Endometrial microvascular endothelial cells (primary cell): ENCODE measurements around the gene APBB1. TPM values are rescaled to one million over a fixed set of nuclear protein-coding genes. Genes with fewer than 3 reads are reported as not detected.

Experiments used
- in situ Hi-C: cut with HindIII; loops from 2 replicates; pipeline ENCODE4 v1.10.0; 2017; ENCODE audit warnings: low sequenced_read_pairs, low pct_unique_long_range_greater_than_20kb; ENCODE audit errors: inconsistent ontology term
- total RNA-seq: library from RNA; depleted of rRNA; stranded (reverse); fragments of >200 nt; gene quantifications from one replicate; pipeline ENCODE4 v1.2.3, GENCODE V29; 2015; ENCODE audit errors: inconsistent ontology term

Gene APBB1
- total RNA-seq, 1 donor from 2014 or later, result 52.8 TPM

- in situ Hi-C loops, result no loop called here
These were observed 8.6 kb upstream of the APBB1 start for GRCh38 chr11:6427516-6427915.

GRCh38 chr11:6420677-6421076 is 1.8 kb upstream of the APBB1 start:
- in situ Hi-C loops, result loop anchor here (25.0 kb wide), 1 partner anchor 192 kb away; the partner anchor contains the start of genes ILK, RRP8, TAF10 and TPP1

GRCh38 chr11:6418557-6419008 is 311 bp downstream of the APBB1 start:
- in situ Hi-C loops, result loop anchor here (25.0 kb wide), 1 partner anchor 194 kb away; the partner anchor contains the start of genes ILK, RRP8, TAF10 and TPP1

GRCh38 chr11:6417907-6418556 is 862 bp downstream of the APBB1 start:
- in situ Hi-C loops, result loop anchor here (25.0 kb wide), 1 partner anchor 194 kb away; the partner anchor contains the start of genes ILK, RRP8, TAF10 and TPP1

- in situ Hi-C loops, result loop anchor here (25.0 kb wide), 1 partner anchor 197 kb away; the partner anchor contains the start of genes ILK, RRP8, TAF10 and TPP1
These were observed 3.1 kb downstream of the APBB1 start for GRCh38 chr11:6415797-6416196.

- in situ Hi-C loops, result loop anchor here (25.0 kb wide), 1 partner anchor 197 kb away; the partner anchor contains the start of genes ILK, RRP8, TAF10 and TPP1
These were observed 4.0 kb downstream of the APBB1 start for GRCh38 chr11:6414874-6415328.

GRCh38 chr11:6413791-6414201 is 5.1 kb downstream of the APBB1 start:
- in situ Hi-C loops, result loop anchor here (25.0 kb wide), 1 partner anchor 199 kb away; the partner anchor contains the start of genes ILK, RRP8, TAF10 and TPP1

- in situ Hi-C loops, result loop anchor here (25.0 kb wide), 1 partner anchor 201 kb away; the partner anchor contains the start of genes ILK, RRP8, TAF10 and TPP1
These were observed 7.3 kb downstream of the APBB1 start for GRCh38 chr11:6411594-6412031.

GRCh38 chr11:6410695-6411430 is 8.0 kb downstream of the APBB1 start:
- in situ Hi-C loops, result loop anchor here (25.0 kb wide), 1 partner anchor 201 kb away; the partner anchor contains the start of genes ILK, RRP8, TAF10 and TPP1

- in situ Hi-C loops, result loop anchor here (25.0 kb wide), 1 partner anchor 206 kb away; the partner anchor contains the start of genes ILK, RRP8, TAF10 and TPP1
These were observed 12.5 kb downstream of the APBB1 start for GRCh38 chr11:6406370-6406769.

- in situ Hi-C loops, result loop anchor here (25.0 kb wide), 1 partner anchor 206 kb away; the partner anchor contains the start of genes ILK, RRP8, TAF10 and TPP1
These were observed 13.0 kb downstream of the APBB1 start for GRCh38 chr11:6405846-6406245.

GRCh38 chr11:6405052-6405667 is 13.7 kb downstream of the APBB1 start:
- in situ Hi-C loops, result loop anchor here (25.0 kb wide), 1 partner anchor 207 kb away; the partner anchor contains the start of genes ILK, RRP8, TAF10 and TPP1

- in situ Hi-C loops, result loop anchor here (25.0 kb wide), 1 partner anchor 208 kb away; the partner anchor contains the start of genes ILK, RRP8, TAF10 and TPP1
These were observed 14.4 kb downstream of the APBB1 start for GRCh38 chr11:6404342-6405051.

GRCh38 chr11:6403539-6403938 is 15.4 kb downstream of the APBB1 start:
- in situ Hi-C loops, result loop anchor here (25.0 kb wide), 1 partner anchor 209 kb away; the partner anchor contains the start of genes ILK, RRP8, TAF10 and TPP1

GRCh38 chr11:6402561-6402981 is 16.3 kb downstream of the APBB1 start:
- in situ Hi-C loops, result loop anchor here (25.0 kb wide), 1 partner anchor 210 kb away; the partner anchor contains the start of genes ILK, RRP8, TAF10 and TPP1

- in situ Hi-C loops, result loop anchor here (25.0 kb wide), 1 partner anchor 210 kb away; the partner anchor contains the start of genes ILK, RRP8, TAF10 and TPP1
These were observed 16.8 kb downstream of the APBB1 start for GRCh38 chr11:6402061-6402470.

- in situ Hi-C loops, result loop anchor here (25.0 kb wide), 1 partner anchor 211 kb away; the partner anchor contains the start of genes ILK, RRP8, TAF10 and TPP1
These were observed 17.4 kb downstream of the APBB1 start for GRCh38 chr11:6401464-6401863.
